ENCODE data around the gene CENPVL1.
"Not testable (repeated sequence)": the region's sequence is repeated elsewhere in the genome, so short reads cannot be mapped to it uniquely, and the experiment has no call there.

Gene CENPVL1

GRCh38 chrX:51710277-51711164 lies at the start of gene CENPVL1:
TSS of gene CENPVL1 (plus strand) at chrX:51710512. CDS start at chrX:51710512, 0 bp downstream.
- not testable (repeated sequence) for H3K4me1 ChIP-seq (ENCODE audit: low read length); H3K9me2 ChIP-seq (replicated peaks; ENCODE audit: insufficient read depth, low read length); H3K9me3 ChIP-seq (replicated peaks; ENCODE audit: insufficient read depth, low read length); H2AFZ ChIP-seq (ENCODE audit: low read length); H3K4me3 ChIP-seq (ENCODE audit: low read length); H3F3A ChIP-seq (ENCODE audit: insufficient read depth, low read length); DNase-seq; H3K79me2 ChIP-seq (ENCODE audit: low read length); H3K4me2 ChIP-seq (ENCODE audit: low read depth, low read length); H4K20me1 ChIP-seq (ENCODE audit: insufficient read depth, low read length); H3K36me3 ChIP-seq (replicated peaks; ENCODE audit: insufficient read depth, low read length); H3K27ac ChIP-seq (ENCODE audit: low read length); H3K27me3 ChIP-seq (replicated peaks; ENCODE audit: insufficient read depth, low read length); H3K9ac ChIP-seq (ENCODE audit: low read length)

- TF ChIP-seq EZH2 (optimal IDR thresholded peaks at IDR 0.05; ENCODE audit: low read depth, low read length) (no peak), EZH2phosphoT487 (IDR thresholded peaks at IDR 0.05; ENCODE audit: low read length) (no peak), CTCF (IDR thresholded peaks at IDR 0.05; ENCODE audit: low read length) (no peak)
These were observed 44.3 kb upstream of the CENPVL1 start for GRCh38 chrX:51665981-51666380.

GRCh38 chrX:51679689-51680433 lies 30.5 kb upstream of the CENPVL1 start:
- not testable (repeated sequence) for H3K27ac ChIP-seq (ENCODE audit: low read length); H3K36me3 ChIP-seq (replicated peaks; ENCODE audit: insufficient read depth, low read length); H4K20me1 ChIP-seq (ENCODE audit: insufficient read depth, low read length); H3K79me2 ChIP-seq (ENCODE audit: low read length); H3K4me2 ChIP-seq (ENCODE audit: low read depth, low read length); H3K9me3 ChIP-seq (replicated peaks; ENCODE audit: insufficient read depth, low read length); H3K27me3 ChIP-seq (replicated peaks; ENCODE audit: insufficient read depth, low read length); H3K9me2 ChIP-seq (replicated peaks; ENCODE audit: insufficient read depth, low read length); H2AFZ ChIP-seq (ENCODE audit: low read length); H3F3A ChIP-seq (ENCODE audit: insufficient read depth, low read length); H3K4me1 ChIP-seq (ENCODE audit: low read length); H3K4me3 ChIP-seq (ENCODE audit: low read length); H3K9ac ChIP-seq (ENCODE audit: low read length); DNase-seq

More at GRCh38 chrX:51665981-51666380, 44.3 kb upstream of the CENPVL1 start:
- Histone ChIP-seq H3K36me3 (replicated peaks; ENCODE audit: insufficient read depth, low read length) (no peaks in the 10 kb centered on the region), H3K27ac (ENCODE audit: low read length) (no peak overlapping the region), H3K9me3 (replicated peaks; ENCODE audit: insufficient read depth, low read length) (no peaks in the 10 kb centered on the region), H3F3A (ENCODE audit: insufficient read depth, low read length) (no peaks in the 10 kb centered on the region), H3K4me1 (ENCODE audit: low read length) (no peaks in the 10 kb centered on the region), H3K27me3 (replicated peaks; ENCODE audit: insufficient read depth, low read length) (no peaks in the 10 kb centered on the region), H3K9ac (ENCODE audit: low read length) (no peak overlapping the region), H3K79me2 (ENCODE audit: low read length) (no peaks in the 10 kb centered on the region), H3K4me2 (ENCODE audit: low read depth, low read length) (no peak overlapping the region), H4K20me1 (ENCODE audit: insufficient read depth, low read length) (no peaks in the 10 kb centered on the region), H2AFZ (ENCODE audit: low read length) (no peak overlapping the region), H3K9me2 (replicated peaks; ENCODE audit: insufficient read depth, low read length) (no peaks in the 10 kb centered on the region), H3K4me3 (ENCODE audit: low read length) (no peak overlapping the region)
- no peak for DNase-seq

- H3K4me1 ChIP-seq (ENCODE audit: low read length); H4K20me1 ChIP-seq (ENCODE audit: insufficient read depth, low read length); H3K27me3 ChIP-seq (replicated peaks; ENCODE audit: insufficient read depth, low read length); H3K36me3 ChIP-seq (replicated peaks; ENCODE audit: insufficient read depth, low read length); H3K4me3 ChIP-seq (ENCODE audit: low read length); DNase-seq; H2AFZ ChIP-seq (ENCODE audit: low read length); H3F3A ChIP-seq (ENCODE audit: insufficient read depth, low read length); H3K79me2 ChIP-seq (ENCODE audit: low read length); H3K27ac ChIP-seq (ENCODE audit: low read length); H3K9me3 ChIP-seq (replicated peaks; ENCODE audit: insufficient read depth, low read length); H3K9me2 ChIP-seq (replicated peaks; ENCODE audit: insufficient read depth, low read length); H3K4me2 ChIP-seq (ENCODE audit: low read depth, low read length); H3K9ac ChIP-seq (ENCODE audit: low read length): not testable (repeated sequence)
These were observed 28.2 kb upstream of the CENPVL1 start for GRCh38 chrX:51681808-51682719.

GRCh38 chrX:51682720-51683062 lies 27.6 kb upstream of the CENPVL1 start, which contains the start of gene CENPVL2:
TSS of gene CENPVL2 (minus strand) at chrX:51682831. CDS start at chrX:51682831, 0 bp downstream.
- H3K36me3 ChIP-seq (replicated peaks; ENCODE audit: insufficient read depth, low read length); H3K4me1 ChIP-seq (ENCODE audit: low read length); DNase-seq; H3K27me3 ChIP-seq (replicated peaks; ENCODE audit: insufficient read depth, low read length); H2AFZ ChIP-seq (ENCODE audit: low read length); H3K9me2 ChIP-seq (replicated peaks; ENCODE audit: insufficient read depth, low read length); H3K27ac ChIP-seq (ENCODE audit: low read length); H3K4me3 ChIP-seq (ENCODE audit: low read length); H3K9me3 ChIP-seq (replicated peaks; ENCODE audit: insufficient read depth, low read length); H3K4me2 ChIP-seq (ENCODE audit: low read depth, low read length); H4K20me1 ChIP-seq (ENCODE audit: insufficient read depth, low read length); H3K9ac ChIP-seq (ENCODE audit: low read length); H3K79me2 ChIP-seq (ENCODE audit: low read length); H3F3A ChIP-seq (ENCODE audit: insufficient read depth, low read length): not testable (repeated sequence)

Data from MM.1S (cell line).